Measurements from ENCODE around the gene SLC50A1.

The SLC50A1 gene

GRCh38 chr1:155128755-155129473, 6.7 kb upstream of the SLC50A1 start:
- peak overlapping the region; percentile 60 for H3K4me3 ChIP-seq (ENCODE audit: low read depth, low read length)
- TF ChIP-seq CTCF (conservative IDR thresholded peaks at IDR 0.05; ENCODE audit: low read depth, low read length) = no peak
- no peak for DNase-seq (ENCODE audit: low read depth)

GRCh38 chr1:155130272-155131006, 5.2 kb upstream of the SLC50A1 start:
- H3K4me3 ChIP-seq (ENCODE audit: low read depth, low read length) = no peak overlapping the region

GRCh38 chr1:155131285-155131684, 4.4 kb upstream of the SLC50A1 start:
- DNase-seq (ENCODE audit: low read depth) = no peak
- no peak for TF ChIP-seq CTCF (conservative IDR thresholded peaks at IDR 0.05; ENCODE audit: low read depth, low read length)
- no peak overlapping the region for H3K4me3 ChIP-seq (ENCODE audit: low read depth, low read length)

More at GRCh38 chr1:155130272-155131006, 5.2 kb upstream of the SLC50A1 start:
- no peak for TF ChIP-seq CTCF (conservative IDR thresholded peaks at IDR 0.05; ENCODE audit: low read depth, low read length)
- DNase-seq (ENCODE audit: low read depth) = no peak

GRCh38 chr1:155131856-155132255, 3.8 kb upstream of the SLC50A1 start:
- no peak for DNase-seq (ENCODE audit: low read depth)
- H3K4me3 ChIP-seq (ENCODE audit: low read depth, low read length) = no peak overlapping the region
- no peak for TF ChIP-seq CTCF (conservative IDR thresholded peaks at IDR 0.05; ENCODE audit: low read depth, low read length)

GRCh38 chr1:155133799-155134281, 1.8 kb upstream of the SLC50A1 start:
- DNase-seq (ENCODE audit: low read depth) = no peak
- no peak for TF ChIP-seq CTCF (conservative IDR thresholded peaks at IDR 0.05; ENCODE audit: low read depth, low read length)
- H3K4me3 ChIP-seq (ENCODE audit: low read depth, low read length) = no peak overlapping the region

- no peak overlapping the region for H3K4me3 ChIP-seq (ENCODE audit: low read depth, low read length)
- TF ChIP-seq CTCF (conservative IDR thresholded peaks at IDR 0.05; ENCODE audit: low read depth, low read length) = no peak
- DNase-seq (ENCODE audit: low read depth) = no peak
Measured at GRCh38 chr1:155134322-155134721, 1.3 kb upstream of the SLC50A1 start.

Measured in choroid plexus epithelial cell (primary cell).